Activated T-helper 2 cell treated with anti-CD3 and anti-CD28 coated beads, Interferon-gamma antibody, Interleukin-2, Interleukin-4, amounts not matched to agents 10 μg/mL and 5 μg/mL and 100 μg/mL, durations not matched to agents 14 hours and 24 hours and 36 hours (primary cell): ENCODE measurements around the gene RPN2. TPM values are rescaled to one million over a fixed set of nuclear protein-coding genes. Genes with fewer than 3 reads are reported as not detected.

Experiments used
- DNase-seq: peaks from one replicate; pipeline ENCODE4 v3.0.0; 2021; ENCODE audit warnings: low spot score
- H3K27ac Mint-ChIP-seq: one replicate; pipeline ENCODE4 v1.8.0; 2021; ENCODE audit warnings: mixed read lengths
- H3K27me3 Mint-ChIP-seq: one replicate; pipeline ENCODE4 v1.8.0; 2021; ENCODE audit warnings: low read depth, mixed read lengths
- H3K36me3 Mint-ChIP-seq: one replicate; pipeline ENCODE4 v1.8.0; 2021; ENCODE audit warnings: low read depth, mixed read lengths
- H3K4me1 Mint-ChIP-seq: one replicate; pipeline ENCODE4 v1.8.0; 2021; ENCODE audit warnings: low read depth, mixed read lengths
- H3K4me3 Mint-ChIP-seq: one replicate; pipeline ENCODE4 v1.8.0; 2021; ENCODE audit warnings: low read depth, mild to moderate bottlenecking, moderate library complexity, mixed read lengths
- H3K9me3 Mint-ChIP-seq: one replicate; pipeline ENCODE4 v1.8.0; 2021; ENCODE audit warnings: mixed read lengths
- intact Hi-C: fragments of 100-400 bp; cut with micrococcal nuclease; formaldehyde crosslinking; loops from one replicate; pipeline ENCODE4 v1.15.1; 2023
- total RNA-seq: library from RNA; stranded (reverse); gene quantifications from 2 replicates; pipeline ENCODE4 v1.2.3, GENCODE V29; 2022

Gene RPN2
- total RNA-seq, 1 donor from 2014 or later: 229 TPM

DNA sequence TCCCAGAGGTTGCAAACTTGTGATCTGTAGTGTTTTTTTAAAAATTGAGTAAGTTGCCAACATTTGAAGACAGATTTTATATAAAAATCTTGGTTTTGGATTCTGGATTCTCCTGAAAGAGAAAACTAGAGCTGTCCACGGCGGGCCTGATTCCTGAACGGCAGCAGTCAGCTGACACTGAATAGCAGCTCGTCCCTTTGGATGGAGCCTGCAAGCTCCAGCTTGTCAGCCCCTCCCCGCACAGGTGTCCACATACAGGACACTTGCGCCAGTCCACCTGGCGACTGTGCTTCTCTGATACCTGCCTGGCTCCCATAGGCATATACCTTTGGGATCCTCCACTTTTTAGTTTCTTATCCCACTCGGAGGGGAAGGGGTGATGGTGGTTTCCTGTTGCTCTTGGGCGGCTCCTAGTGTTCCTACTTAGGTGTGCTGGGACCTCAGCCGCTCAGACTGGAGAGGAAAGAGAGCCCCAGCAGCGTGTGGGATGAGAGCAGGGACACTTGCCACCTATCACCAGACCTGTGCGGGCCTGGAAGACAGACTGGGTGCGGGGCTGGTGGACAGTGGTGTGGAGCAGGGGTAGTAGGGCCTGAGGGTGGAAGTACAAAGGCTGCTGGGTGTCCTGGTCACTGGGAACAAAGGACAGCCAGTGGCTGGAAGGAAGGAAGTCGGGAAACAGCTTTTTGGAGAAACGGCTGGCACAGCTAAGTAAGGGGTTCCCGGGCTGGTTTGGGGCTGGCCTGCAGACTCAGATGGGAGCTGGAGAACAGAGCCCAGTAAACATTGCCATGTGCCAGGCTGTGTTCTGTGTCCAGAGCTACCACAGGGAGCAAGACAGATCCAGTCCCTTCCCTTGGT lies 64.2 kb downstream of the RPN2 start:
- Mint-ChIP-seq H3K9me3 (no peaks in the 10 kb centered on the region), H3K27ac (no peak overlapping the region), H3K27me3 (no peaks in the 10 kb centered on the region), H3K4me3 (no peak overlapping the region), H3K36me3 (peaks cover 52% of the 10 kb centered on the region), H3K4me1 (no peaks in the 10 kb centered on the region)
- intact Hi-C loops: no loop called here
- no peak for DNase-seq

DNA sequence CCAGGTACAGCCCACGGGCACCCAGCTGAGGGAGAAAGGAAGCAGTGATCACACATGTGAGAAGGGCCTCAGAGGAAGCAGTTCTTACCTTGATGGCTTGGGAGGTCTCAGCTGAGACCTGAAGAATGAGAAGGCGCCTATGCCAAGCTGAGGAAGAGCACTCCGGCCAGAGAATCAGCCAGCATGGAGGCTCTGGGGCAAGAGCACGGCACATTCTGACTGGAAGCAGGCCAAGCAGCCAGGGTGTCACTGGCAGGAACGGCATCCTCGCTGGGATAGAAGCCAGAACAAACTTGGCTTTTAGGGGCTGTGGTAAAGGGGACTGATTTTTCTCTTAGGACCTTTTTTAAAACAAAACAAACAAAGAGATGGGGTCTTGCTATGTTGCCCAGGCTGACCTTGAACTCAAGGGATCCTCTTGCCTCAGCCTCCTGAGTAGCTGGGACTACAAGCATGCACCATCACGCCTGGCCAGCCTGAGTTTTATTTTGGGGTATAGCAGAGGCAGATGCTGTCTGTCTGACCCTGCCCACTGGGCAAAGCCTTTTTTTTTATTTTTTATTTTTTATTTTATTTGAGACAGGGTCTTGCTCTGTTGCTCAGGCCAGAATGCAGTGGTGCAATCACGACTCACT lies 64.9 kb downstream of the RPN2 start:
- Mint-ChIP-seq H3K4me3 (no peak overlapping the region), H3K27ac (no peak overlapping the region), H3K27me3 (no peaks in the 10 kb centered on the region), H3K36me3 (peaks cover 45% of the 10 kb centered on the region), H3K4me1 (no peaks in the 10 kb centered on the region), H3K9me3 (no peaks in the 10 kb centered on the region)
- DNase-seq: no peak
- intact Hi-C loops: no loop called here

DNA sequence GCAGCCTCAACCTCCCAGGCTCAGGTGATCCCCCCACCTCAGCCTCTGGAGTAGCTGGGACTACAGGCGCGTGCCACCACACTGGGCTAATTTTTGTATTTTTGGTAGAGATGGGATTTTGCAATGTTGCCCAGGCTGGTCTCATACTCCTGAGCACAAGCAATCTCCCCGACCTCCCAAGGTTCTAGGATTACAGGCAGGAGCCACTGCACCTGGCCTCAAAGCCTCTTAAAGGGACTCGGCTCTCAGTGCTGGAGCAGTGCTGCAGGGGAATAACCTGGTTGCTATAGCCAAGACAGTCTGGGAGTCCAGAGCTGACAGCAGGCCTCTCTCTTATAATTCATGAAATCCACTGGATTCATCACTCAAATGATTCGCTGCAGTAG lies 65.4 kb downstream of the RPN2 start:
- intact Hi-C loops: no loop called here
- Mint-ChIP-seq H3K4me1 (no peaks in the 10 kb centered on the region), H3K4me3 (no peak overlapping the region), H3K27ac (no peak overlapping the region), H3K9me3 (no peaks in the 10 kb centered on the region), H3K27me3 (no peaks in the 10 kb centered on the region), H3K36me3 (peaks cover 40% of the 10 kb centered on the region)
- no peak for DNase-seq

DNA sequence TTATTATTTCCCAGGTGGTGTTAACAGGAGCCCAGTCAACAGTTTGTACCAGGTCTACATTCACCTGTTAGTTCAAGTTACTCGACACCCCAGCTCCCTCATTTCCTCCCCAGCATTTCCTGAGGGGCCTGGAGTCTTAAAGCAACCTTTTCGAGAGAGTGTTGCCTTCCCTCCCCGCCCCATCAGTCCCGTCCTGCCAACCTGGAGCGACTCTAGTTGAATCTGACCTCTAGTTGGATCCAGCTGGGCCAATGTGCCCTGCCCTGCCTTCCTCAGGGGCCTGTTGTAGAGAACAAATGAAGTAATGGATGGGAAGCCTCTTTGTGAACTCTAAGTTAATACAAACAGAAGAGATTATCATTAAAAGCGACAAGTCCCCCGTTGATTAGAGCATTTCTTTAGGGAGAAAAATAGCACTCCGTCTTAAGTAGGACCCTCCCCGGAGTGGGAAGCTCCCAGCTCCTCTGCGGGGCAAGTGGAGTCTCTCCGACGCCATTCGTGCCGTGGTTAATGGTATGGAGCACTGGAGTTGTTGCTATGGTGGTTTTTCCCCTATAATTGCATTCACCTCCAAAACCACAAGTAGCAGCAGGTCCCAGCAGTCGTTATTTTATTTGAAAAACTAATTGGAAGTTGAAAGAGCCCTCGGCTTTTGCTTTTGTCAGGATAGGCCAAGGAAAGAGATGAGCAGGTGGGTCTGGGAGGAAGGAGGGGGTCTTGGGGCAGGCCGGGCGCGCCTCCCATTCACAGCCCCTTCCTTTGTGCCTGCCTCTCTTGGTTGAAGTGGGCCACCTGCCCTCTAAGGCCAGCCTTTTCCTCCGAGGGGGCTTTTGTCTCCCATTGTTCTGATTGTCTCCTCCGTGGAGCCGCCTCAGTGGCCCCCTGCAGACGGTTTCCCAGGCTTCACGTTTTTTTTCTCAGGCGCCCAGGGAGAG lies 66.4 kb downstream of the RPN2 start:
- Mint-ChIP-seq H3K4me3 (no peak overlapping the region), H3K9me3 (no peaks in the 10 kb centered on the region), H3K27me3 (no peaks in the 10 kb centered on the region), H3K36me3 (peaks cover 31% of the 10 kb centered on the region), H3K4me1 (no peaks in the 10 kb centered on the region), H3K27ac (no peak overlapping the region)
- no peak for DNase-seq
- intact Hi-C loops: no loop called here

GRCh38 chr20:37246736-37247135 lies 67.6 kb downstream of the RPN2 start:
- Mint-ChIP-seq H3K4me1 (no peaks in the 10 kb centered on the region), H3K4me3 (no peak overlapping the region), H3K27ac (no peak overlapping the region), H3K9me3 (no peaks in the 10 kb centered on the region), H3K27me3 (no peaks in the 10 kb centered on the region), H3K36me3 (peaks cover 19% of the 10 kb centered on the region)
- intact Hi-C loops: no loop called here
- DNase-seq: no peak

GRCh38 chr20:37247547-37247946 lies 68.4 kb downstream of the RPN2 start:
- H3K27me3 Mint-ChIP-seq: no peaks in the 10 kb centered on the region
- intact Hi-C loops: no loop called here
- no peak overlapping the region for H3K27ac Mint-ChIP-seq
- no peaks in the 10 kb centered on the region for H3K4me1 Mint-ChIP-seq
- no peak for DNase-seq
- peaks cover 13% of the 10 kb centered on the region for H3K36me3 Mint-ChIP-seq
- no peaks in the 10 kb centered on the region for H3K9me3 Mint-ChIP-seq
- no peak overlapping the region for H3K4me3 Mint-ChIP-seq

- Mint-ChIP-seq H3K4me3 (no peak overlapping the region), H3K4me1 (no peaks in the 10 kb centered on the region), H3K27ac (no peak overlapping the region), H3K9me3 (no peaks in the 10 kb centered on the region), H3K36me3 (no peaks in the 10 kb centered on the region), H3K27me3 (peaks cover 3% of the 10 kb centered on the region)
- no peak for DNase-seq
- intact Hi-C loops: no loop called here
These were observed 70.2 kb downstream of the RPN2 start for GRCh38 chr20:37249304-37249703.

DNA sequence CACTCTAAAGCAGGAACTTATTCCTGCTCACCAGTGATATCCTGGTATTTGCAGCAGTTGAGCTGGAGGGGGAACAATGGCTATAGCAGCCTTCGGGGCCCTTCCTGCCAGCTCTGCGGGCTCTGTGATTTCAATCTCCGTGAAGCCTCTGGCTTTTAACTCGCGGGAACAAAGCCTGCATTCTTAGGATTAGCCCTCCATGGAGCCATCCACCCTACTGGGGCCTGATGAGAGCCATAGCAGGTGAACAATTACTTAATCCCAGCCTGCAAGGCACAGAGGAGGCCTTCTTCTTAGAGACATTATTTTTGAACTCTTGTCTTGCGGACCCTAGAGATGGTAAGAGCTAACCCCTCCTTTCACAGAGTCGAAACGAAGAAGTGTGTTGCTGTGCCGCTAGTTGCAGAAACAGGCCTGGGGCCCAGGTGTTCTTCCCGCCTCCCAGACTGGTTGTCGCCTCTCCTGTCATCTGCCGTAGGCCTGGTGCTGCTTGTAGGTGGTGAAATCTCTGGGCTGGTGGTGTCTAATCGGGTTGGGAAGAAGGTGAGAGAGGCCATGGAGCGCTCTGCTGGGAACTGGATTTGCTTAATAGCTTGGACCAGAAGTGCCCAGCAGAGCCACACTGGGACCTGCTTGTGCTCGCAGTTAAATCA lies 72.8 kb downstream of the RPN2 start:
- no peaks in the 10 kb centered on the region for H3K4me1 Mint-ChIP-seq
- intact Hi-C loops: no loop called here
- no peak overlapping the region for H3K27ac Mint-ChIP-seq
- H3K36me3 Mint-ChIP-seq: no peaks in the 10 kb centered on the region
- H3K4me3 Mint-ChIP-seq: no peak overlapping the region
- peaks cover 4% of the 10 kb centered on the region for H3K27me3 Mint-ChIP-seq
- DNase-seq: no peak
- H3K9me3 Mint-ChIP-seq: no peaks in the 10 kb centered on the region

DNA sequence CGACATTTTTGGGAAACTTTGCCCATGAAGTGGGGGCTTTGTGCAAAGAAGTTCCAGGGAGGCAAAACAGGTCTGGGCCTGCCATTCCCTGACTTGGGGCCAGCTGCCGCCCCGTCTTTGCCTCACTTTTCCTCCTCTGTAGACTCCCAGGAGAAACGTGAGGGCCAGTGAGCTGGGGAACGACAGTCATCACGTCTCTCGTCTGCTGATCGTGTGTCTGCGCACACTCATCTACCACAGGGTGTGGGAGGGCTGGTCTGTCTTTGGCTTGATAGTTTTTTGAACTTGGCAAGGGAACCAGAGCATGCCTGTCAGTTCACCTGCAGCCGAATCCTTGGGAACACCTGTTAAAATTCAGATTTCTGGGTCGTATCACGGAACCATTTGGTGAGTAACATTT lies 74.0 kb downstream of the RPN2 start:
- Mint-ChIP-seq H3K27ac (no peak overlapping the region), H3K4me3 (no peak overlapping the region), H3K36me3 (no peaks in the 10 kb centered on the region), H3K9me3 (no peaks in the 10 kb centered on the region), H3K4me1 (no peaks in the 10 kb centered on the region), H3K27me3 (peaks cover 4% of the 10 kb centered on the region)
- DNase-seq: no peak
- intact Hi-C loops: no loop called here

- no peaks in the 10 kb centered on the region for H3K4me1 Mint-ChIP-seq
- H3K9me3 Mint-ChIP-seq: no peaks in the 10 kb centered on the region
- no peak overlapping the region for H3K4me3 Mint-ChIP-seq
- H3K27me3 Mint-ChIP-seq: peaks cover 4% of the 10 kb centered on the region
- H3K27ac Mint-ChIP-seq: no peak overlapping the region
- intact Hi-C loops: no loop called here
- DNase-seq: no peak
- H3K36me3 Mint-ChIP-seq: no peaks in the 10 kb centered on the region
These were observed 75.2 kb downstream of the RPN2 start for GRCh38 chr20:37254114-37254878.

DNA sequence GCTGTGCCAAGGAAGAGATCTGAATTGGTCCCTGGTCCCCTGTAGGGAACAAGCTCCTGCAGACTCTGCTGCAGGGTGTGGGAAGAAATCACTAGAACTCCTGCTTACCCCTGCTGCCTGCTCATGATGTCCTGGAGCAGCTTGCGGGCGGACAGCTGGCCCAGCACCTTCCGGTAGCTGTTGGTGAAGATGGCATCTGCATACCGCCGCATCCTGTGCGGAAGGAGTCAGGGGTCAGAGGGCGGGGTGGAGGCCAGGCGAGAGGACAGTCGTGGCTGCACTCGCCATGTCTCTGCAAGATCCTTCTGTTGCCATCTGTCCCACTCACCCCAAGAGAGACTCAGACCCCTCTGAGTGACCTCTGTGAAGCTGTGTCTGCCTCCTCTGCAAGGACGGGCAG lies 77.2 kb downstream of the RPN2 start:
- Mint-ChIP-seq H3K9me3 (no peaks in the 10 kb centered on the region), H3K4me1 (no peaks in the 10 kb centered on the region), H3K36me3 (no peaks in the 10 kb centered on the region), H3K27me3 (peaks cover 9% of the 10 kb centered on the region), H3K4me3 (no peak overlapping the region), H3K27ac (no peak overlapping the region)
- no peak for DNase-seq
- intact Hi-C loops: no loop called here

GRCh38 chr20:37257530-37257929 lies 78.4 kb downstream of the RPN2 start:
- Mint-ChIP-seq H3K9me3 (no peaks in the 10 kb centered on the region), H3K4me3 (no peak overlapping the region)

More at GRCh38 chr20:37257530-37257929, 78.4 kb downstream of the RPN2 start:
- Mint-ChIP-seq H3K4me1 (no peaks in the 10 kb centered on the region), H3K27ac (no peak overlapping the region), H3K36me3 (no peaks in the 10 kb centered on the region), H3K27me3 (peaks cover 9% of the 10 kb centered on the region)
- intact Hi-C loops: no loop called here
- DNase-seq: no peak
